ENCODE data around the gene EXOC4. TPM values are rescaled to one million over a fixed set of nuclear protein-coding genes. Genes with fewer than 3 reads are reported as not detected.
A peak's percentile ranks its signal among the peaks of the same experiment; 100 is the strongest.

EXOC4 gene
- total and polyA plus RNA-seq, 2 donors (not counting 3 experiments of a cell fraction or from before 2014, with no cell fraction given) = 20.3 to 73.1 TPM

- H2AFZ ChIP-seq (ENCODE audit: low read depth, low read length) = no peak overlapping the region
- no peaks in the 10 kb centered on the region for H3K79me2 ChIP-seq (ENCODE audit: control insufficient read depth, insufficient read depth, low read length)
- POLR2A ChIA-PET = no interaction called here
- H3K27me3 ChIP-seq (ENCODE audit: control insufficient read depth in 2 of 2, insufficient read depth in 2 of 2, low read length in 2 of 2) = no peaks in the 10 kb centered on the region
- no peak for TF ChIP-seq POLR2A (IDR thresholded peaks at IDR 0.05; ENCODE audit: low read depth, low read length)
- TF ChIP-seq MAX (IDR thresholded peaks at IDR 0.05; ENCODE audit: insufficient read depth, insufficient read length) = no peak
- no peak for TF ChIP-seq MYC (IDR thresholded peaks at IDR 0.05; ENCODE audit: low read depth, low read length)
- TF ChIP-seq FOS (IDR thresholded peaks at IDR 0.05; ENCODE audit: borderline replicate concordance, insufficient read depth, low read length) = no peak
- intact Hi-C loops (cut with micrococcal nuclease) = no loop called here
- CTCF ChIA-PET = no interaction called here
- dilution Hi-C loops (cut with MboI; ENCODE audit: extremely low pct_ligation_motif_present, low sequenced_read_pairs) = no loop called here
- no peaks in the 10 kb centered on the region for H3K36me3 ChIP-seq (ENCODE audit: control insufficient read depth in 2 of 2, extremely low read depth in 1 of 2, insufficient read depth in 2 of 2, low read length in 2 of 2)
- no peak overlapping the region for H3K9ac ChIP-seq (replicated peaks; ENCODE audit: extremely low read depth, insufficient read depth, low read length)
- no peaks in the 10 kb centered on the region for H3K9me1 ChIP-seq (replicated peaks; ENCODE audit: control insufficient read depth, extremely low read depth, insufficient read depth, low read length)
- DNase-seq (ENCODE audit: low read depth, low spot score) (no peak), FAIRE-seq (peak; percentile 18)
- no peaks in the 10 kb centered on the region for H4K20me1 ChIP-seq (replicated peaks; ENCODE audit: control insufficient read depth, extremely low read depth, insufficient read depth, low read length)
- no peak overlapping the region for H3K4me3 ChIP-seq (replicated peaks in 1 of 3; ENCODE audit: insufficient read depth in 1 of 3, low read depth in 1 of 3, low read length in 3 of 3)
- no peaks in the 10 kb centered on the region for H3K4me1 ChIP-seq (ENCODE audit: control insufficient read depth, extremely low read depth, insufficient read depth, low read length)
- H3K4me2 ChIP-seq (ENCODE audit: insufficient read depth, low read length) = no peak overlapping the region
- H3K9me3 ChIP-seq (replicated peaks; ENCODE audit: control insufficient read depth, insufficient read depth, low read length) = no peaks in the 10 kb centered on the region
- no peak overlapping the region for H3K27ac ChIP-seq (ENCODE audit: insufficient read depth, low read depth, low read length)
- no TSS peak for BruUV-seq (replicated peaks)
Observed at GRCh38 chr7:133947458-133948254, 694.8 kb downstream of the EXOC4 start.

GRCh38 chr7:133948588-133948987 is 695.7 kb downstream of the EXOC4 start:
- no peak overlapping the region for H3K4me2 ChIP-seq (ENCODE audit: insufficient read depth, low read length)
- ChIA-PET POLR2A (no interaction called here), CTCF (no interaction called here)
- no peak overlapping the region for H3K4me3 ChIP-seq (replicated peaks in 1 of 3; ENCODE audit: insufficient read depth in 1 of 3, low read depth in 1 of 3, low read length in 3 of 3)
- DNase-seq (ENCODE audit: low read depth, low spot score) = no peak
- no peaks in the 10 kb centered on the region for H3K9me1 ChIP-seq (replicated peaks; ENCODE audit: control insufficient read depth, extremely low read depth, insufficient read depth, low read length)
- no peaks in the 10 kb centered on the region for H4K20me1 ChIP-seq (replicated peaks; ENCODE audit: control insufficient read depth, extremely low read depth, insufficient read depth, low read length)
- no peak for FAIRE-seq
- H3K36me3 ChIP-seq (ENCODE audit: control insufficient read depth in 2 of 2, extremely low read depth in 1 of 2, insufficient read depth in 2 of 2, low read length in 2 of 2) = no peaks in the 10 kb centered on the region
- no peak overlapping the region for H3K9ac ChIP-seq (replicated peaks; ENCODE audit: extremely low read depth, insufficient read depth, low read length)
- no peak for TF ChIP-seq GATA2 (IDR thresholded peaks at IDR 0.05; ENCODE audit: insufficient read depth, insufficient read length, low read depth, low read length)
- no peak for TF ChIP-seq MAX (IDR thresholded peaks at IDR 0.05; ENCODE audit: insufficient read depth, insufficient read length)
- no peak for TF ChIP-seq MYC (IDR thresholded peaks at IDR 0.05; ENCODE audit: low read depth, low read length)
- no peak for TF ChIP-seq EZH2 (IDR thresholded peaks at IDR 0.05; ENCODE audit: borderline replicate concordance, low read depth, low read length, severe bottlenecking)
- no peak for TF ChIP-seq POLR2AphosphoS5 (IDR thresholded peaks at IDR 0.05; ENCODE audit: insufficient read depth, low read depth, low read length)
- TF ChIP-seq FOS (IDR thresholded peaks at IDR 0.05; ENCODE audit: borderline replicate concordance, insufficient read depth, low read length) = no peak
- no peak for TF ChIP-seq CTCF (IDR thresholded peaks at IDR 0.05; ENCODE audit: extremely low read depth in 1 of 2, insufficient read depth in 1 of 2, low read depth in 1 of 2, low read length in 2 of 2)
- dilution Hi-C loops (cut with MboI; ENCODE audit: extremely low pct_ligation_motif_present, low sequenced_read_pairs) = no loop called here
- H3K27ac ChIP-seq (ENCODE audit: insufficient read depth, low read depth, low read length) = no peak overlapping the region
- H3K27me3 ChIP-seq (ENCODE audit: control insufficient read depth in 2 of 2, insufficient read depth in 2 of 2, low read length in 2 of 2) = no peaks in the 10 kb centered on the region
- intact Hi-C loops (cut with micrococcal nuclease) = no loop called here
- no peaks in the 10 kb centered on the region for H3K4me1 ChIP-seq (ENCODE audit: control insufficient read depth, extremely low read depth, insufficient read depth, low read length)
- H2AFZ ChIP-seq (ENCODE audit: low read depth, low read length) = no peak overlapping the region
- no peaks in the 10 kb centered on the region for H3K79me2 ChIP-seq (ENCODE audit: control insufficient read depth, insufficient read depth, low read length)
- H3K9me3 ChIP-seq (replicated peaks; ENCODE audit: control insufficient read depth, insufficient read depth, low read length) = no peaks in the 10 kb centered on the region
- no TSS peak for BruUV-seq (replicated peaks)
